LHCN-M2 (cell line): ENCODE results near the gene SLC8A2. TPM values are rescaled to one million over a fixed set of nuclear protein-coding genes. Genes with fewer than 3 reads are reported as not detected.

ENCODE experiments used
- DNase-seq: peaks from one replicate; pipeline ENCODE4 v3.0.0-alpha.2; 2012; ENCODE audit warnings: low read depth
- total RNA-seq: library from RNA; depleted of rRNA; stranded (reverse); fragments of >200 nt; gene quantifications from 2 replicates; pipeline ENCODE4 v1.2.3, GENCODE V29; 2014

SLC8A2 gene
- total RNA-seq, 1 experiment from 2014 or later: 0.06 TPM

GRCh38 chr19:47432499-47432898 is 39.2 kb downstream of the SLC8A2 start:
- no peak for DNase-seq

- no peak for DNase-seq
Observed at GRCh38 chr19:47432091-47432490, 39.6 kb downstream of the SLC8A2 start.

GRCh38 chr19:47430041-47430802 is 41.5 kb downstream of the SLC8A2 start:
- DNase-seq: no peak

GRCh38 chr19:47429140-47429793 is 42.4 kb downstream of the SLC8A2 start:
- no peak for DNase-seq

GRCh38 chr19:47428177-47428894 is 43.4 kb downstream of the SLC8A2 start:
- peak; percentile 98 for DNase-seq

GRCh38 chr19:47427241-47428176 is 44.2 kb downstream of the SLC8A2 start:
- no peak for DNase-seq

GRCh38 chr19:47423203-47423882 is 48.4 kb downstream of the SLC8A2 start:
- no peak for DNase-seq

GRCh38 chr19:47422417-47423163 is 49.1 kb downstream of the SLC8A2 start:
- no peak for DNase-seq

GRCh38 chr19:47421844-47422395 is 49.8 kb downstream of the SLC8A2 start:
- no peak for DNase-seq

- DNase-seq: no peak
Observed at GRCh38 chr19:47421244-47421786, 50.4 kb downstream of the SLC8A2 start.

- DNase-seq: no peak
Observed at GRCh38 chr19:47419789-47420188, 51.9 kb downstream of the SLC8A2 start.

- DNase-seq: no peak
Observed at GRCh38 chr19:47419030-47419783, 52.5 kb downstream of the SLC8A2 start, which contains the start of gene MEIS3. MEIS3 (minus strand) TSS chr19:47419527; CDS start chr19:47419081, 446 bp downstream.

GRCh38 chr19:47418692-47419029 is 53.0 kb downstream of the SLC8A2 start:
- no peak for DNase-seq

GRCh38 chr19:47417746-47418691 is 53.7 kb downstream of the SLC8A2 start:
- no peak for DNase-seq

GRCh38 chr19:47417107-47417745 is 54.5 kb downstream of the SLC8A2 start:
- no peak for DNase-seq

GRCh38 chr19:47416643-47416985 is 55.1 kb downstream of the SLC8A2 start:
- DNase-seq: no peak
